Endothelial cell of umbilical vein (primary cell): ENCODE measurements around the gene APP. TPM values are rescaled to one million over a fixed set of nuclear protein-coding genes. Genes with fewer than 3 reads are reported as not detected.

Experiments used
- BruUV-seq: library from RNA; stranded (reverse); fragments of 400-500 nt; replicated peaks from 2 replicates; lab custom pipeline; 2021; lab: Mats Ljungman, UMichigan
- CTCF ChIA-PET: fragments of 300-600, 350-600 bp; sonication (Branson Sonifier 250); formaldehyde crosslinking; loops from one replicate; lab custom pipeline; 2021; ENCODE audit warnings: antibody characterized with exemption, inconsistent platforms; lab: Charles Lee
- POLR2A ChIA-PET: fragments of 300-600, 350-600 bp; sonication (Branson Sonifier 250); formaldehyde crosslinking; loops from one replicate; lab custom pipeline; 2021; ENCODE audit warnings: antibody characterized with exemption, inconsistent platforms; lab: Charles Lee
- DNase-seq: peaks from one replicate; pipeline ENCODE4 v3.0.0-alpha.2; 2011; ENCODE audit warnings: low read depth, low spot score
- FAIRE-seq: peaks from 2 replicates; lab custom pipeline; 2011; peaks lifted over from hg19 to GRCh38; lab: Jason Lieb, UNC
- H2AFZ ChIP-seq: 2 replicates; pipeline ENCODE4 v1.6.0; 2012; ENCODE audit warnings: low read depth, low read length, control low read depth, inconsistent platforms
- H3K27ac ChIP-seq: 2 replicates; pipeline ENCODE4 v1.5.1; 2011; ENCODE audit warnings: low read depth, mild to moderate bottlenecking, control low read depth, low read length, moderate library complexity; ENCODE audit not compliant: insufficient read depth
- H3K27me3 ChIP-seq, 2 experiments: 2 replicates each; pipeline versions ENCODE4 v1.6.0 to v1.6.1; 2011; ENCODE audit warnings: low read length in 2 of 2, mixed read lengths in 1 of 2; ENCODE audit not compliant: control insufficient read depth in 2 of 2, insufficient read depth in 2 of 2
- H3K36me3 ChIP-seq, 2 experiments: 2 replicates in 1 of 2; 3 replicates in 1 of 2; pipeline ENCODE4 v1.5.1; 2011; ENCODE audit warnings: low read length in 2 of 2, mild to moderate bottlenecking in 1 of 2, moderate library complexity in 1 of 2; ENCODE audit not compliant: control insufficient read depth in 2 of 2, insufficient read depth in 2 of 2; ENCODE audit errors: extremely low read depth in 1 of 2
- H3K4me1 ChIP-seq: 3 replicates; pipeline ENCODE4 v1.5.1; 2011; ENCODE audit warnings: mild to moderate bottlenecking, low read length; ENCODE audit not compliant: control insufficient read depth, insufficient read depth; ENCODE audit errors: extremely low read depth
- H3K4me2 ChIP-seq: 2 replicates; pipeline ENCODE4 v1.6.1; 2011; ENCODE audit warnings: low read length, control low read depth, mixed read lengths; ENCODE audit not compliant: insufficient read depth
- H3K4me3 ChIP-seq, 3 experiments: fragments of 200-600 bp in 1 of 3; sonication (generic), shearing (Covaris generic) in 1 of 3; replicated peaks in 1 of 3; 2 replicates each; pipeline ENCODE4 v1.5.1; 2011 to 2016; ENCODE audit warnings: control low read depth in 3 of 3, low read length in 3 of 3, mild to moderate bottlenecking in 2 of 3, inconsistent platforms in 1 of 3, low read depth in 1 of 3, moderate library complexity in 1 of 3; ENCODE audit not compliant: insufficient read depth in 1 of 3
- H3K79me2 ChIP-seq: 2 replicates; pipeline ENCODE4 v1.6.0; 2012; ENCODE audit warnings: low read length, inconsistent platforms; ENCODE audit not compliant: control insufficient read depth, insufficient read depth
- H3K9ac ChIP-seq: replicated peaks from 2 replicates; pipeline ENCODE3; 2011; ENCODE audit warnings: low read length, control low read depth; ENCODE audit not compliant: insufficient read depth; ENCODE audit errors: extremely low read depth
- H3K9me1 ChIP-seq: replicated peaks from 3 replicates; pipeline ENCODE4 v1.6.0; 2011; ENCODE audit warnings: mild to moderate bottlenecking, low read length; ENCODE audit not compliant: control insufficient read depth, insufficient read depth; ENCODE audit errors: extremely low read depth
- H3K9me3 ChIP-seq: replicated peaks from 2 replicates; pipeline ENCODE4 v1.5.1; 2012; ENCODE audit warnings: low read length, inconsistent platforms; ENCODE audit not compliant: control insufficient read depth, insufficient read depth
- H4K20me1 ChIP-seq: replicated peaks from 2 replicates; pipeline ENCODE3; 2011; ENCODE audit warnings: mild to moderate bottlenecking, low read length; ENCODE audit not compliant: control insufficient read depth, insufficient read depth; ENCODE audit errors: extremely low read depth
- EZH2 ChIP-seq: IDR thresholded peaks from 2 replicates; pipeline ENCODE4 v1.6.1; 2012; ENCODE audit warnings: borderline replicate concordance, low read depth, mild to moderate bottlenecking, moderate library complexity, low read length, inconsistent platforms; ENCODE audit not compliant: severe bottlenecking
- FOS ChIP-seq: IDR thresholded peaks from 2 replicates; pipeline ENCODE4 v1.6.1; 2011; ENCODE audit warnings: mild to moderate bottlenecking, low read length, moderate library complexity, borderline replicate concordance; ENCODE audit not compliant: insufficient read depth
- GATA2 ChIP-seq: IDR thresholded peaks from 2 replicates; pipeline ENCODE4 v1.7.0; 2011; ENCODE audit warnings: low read depth, mild to moderate bottlenecking, moderate library complexity, mixed read lengths, low read length; ENCODE audit not compliant: insufficient read length, insufficient read depth
- JUN ChIP-seq: IDR thresholded peaks from 2 replicates; pipeline ENCODE4 v1.6.1; 2011; ENCODE audit warnings: borderline replicate concordance, low read depth; ENCODE audit not compliant: insufficient read length, insufficient read depth
- MYC ChIP-seq: IDR thresholded peaks from one replicate; pipeline ENCODE4 v1.6.1; 2011; ENCODE audit warnings: mild to moderate bottlenecking, low read depth, low read length
- POLR2A ChIP-seq: IDR thresholded peaks from 2 replicates; pipeline ENCODE4 v1.6.1; 2012; ENCODE audit warnings: low read depth, mild to moderate bottlenecking, control low read depth, low read length
- POLR2AphosphoS5 ChIP-seq: IDR thresholded peaks from 2 replicates; pipeline ENCODE4 v1.6.1; 2012; ENCODE audit warnings: low read depth, mild to moderate bottlenecking, control low read depth, low read length, moderate library complexity; ENCODE audit not compliant: insufficient read depth
- dilution Hi-C: fragments of 300-500 bp; cut with MboI; formaldehyde crosslinking; loops from one replicate; pipeline ENCODE4 v1.15.0; 2019; ENCODE audit warnings: low sequenced_read_pairs; ENCODE audit not compliant: extremely low pct_ligation_motif_present
- intact Hi-C: fragments of 100-400 bp; cut with micrococcal nuclease; formaldehyde crosslinking; loops from one replicate; pipeline ENCODE4 v1.10.0; 2022
- polyA plus RNA-seq, 4 experiments: library from polyadenylated mRNA; depleted of rRNA in 3 of 4; stranded (reverse) in 3 of 4; unstranded in 1 of 4; fragments of >200 nt; gene quantifications; 2 replicates each; pipeline versions ENCODE4 v1.2.1 to v1.2.3, GENCODE V29; 2011 to 2012; ENCODE audit warnings: missing spikeins in 1 of 4
- total RNA-seq: library from RNA; stranded (reverse); gene quantifications from 2 replicates; pipeline ENCODE4 v1.2.3, GENCODE V29; 2021
- TF ChIP-seq, protein P1 (sequence below): IDR thresholded peaks from 2 replicates; pipeline ENCODE4 v1.6.1; 2011; ENCODE audit not compliant: insufficient read depth, insufficient read length
- TF ChIP-seq, protein P2 (sequence below), 2 donors: IDR thresholded peaks; 1 replicate in 1 of 2; 2 replicates in 1 of 2; pipeline ENCODE4 v1.5.1; 2011; ENCODE audit warnings: low read length in 2 of 2, mild to moderate bottlenecking in 2 of 2, moderate library complexity in 2 of 2, control low read depth in 1 of 2, inconsistent platforms in 1 of 2, low read depth in 1 of 2; ENCODE audit not compliant: insufficient read depth in 1 of 2; ENCODE audit errors: extremely low read depth in 1 of 2

The APP gene
- total and polyA plus RNA-seq, 2 donors (not counting 3 experiments of a cell fraction or from before 2014, with no cell fraction given) = 914 to 928 TPM

DNA sequence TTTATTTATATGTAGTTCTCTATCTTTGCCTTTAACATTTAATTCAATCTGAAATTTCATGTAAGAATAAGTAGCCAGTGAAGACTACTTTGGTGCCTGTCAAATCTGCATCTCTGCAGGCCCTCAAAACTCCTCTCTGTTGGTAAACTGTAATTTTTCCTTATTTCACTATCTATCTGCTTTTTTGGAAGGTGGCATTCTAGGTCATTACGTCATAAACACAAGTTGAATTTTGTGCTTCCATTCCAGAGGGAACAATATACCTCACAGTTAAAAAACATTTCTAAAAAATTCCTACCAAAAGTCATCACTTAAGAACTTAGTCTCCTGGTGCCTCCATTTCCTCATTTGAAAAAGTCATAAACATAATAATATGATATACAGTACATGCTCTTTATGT, 259.8 kb downstream of the APP start:
- FAIRE-seq = no peak

More for the DNA sequence above, 259.8 kb downstream of the APP start:
- peaks cover 0 to 4% of the 10 kb centered on the region in 2 experiments for H3K36me3 ChIP-seq
- H3K4me3 ChIP-seq = no peak overlapping the region
- dilution Hi-C loops = no loop called here
- peaks cover 35% of the 10 kb centered on the region for H3K4me1 ChIP-seq
- no peaks in the 10 kb centered on the region for H3K9me1 ChIP-seq
- intact Hi-C loops = no loop called here
- no peak overlapping the region for H2AFZ ChIP-seq
- no peak for TF ChIP-seq MYC
- no peak for TF ChIP-seq FOS
- TF ChIP-seq JUN = no peak
- no peak for TF ChIP-seq GATA2
- TF ChIP-seq, protein P1, sequence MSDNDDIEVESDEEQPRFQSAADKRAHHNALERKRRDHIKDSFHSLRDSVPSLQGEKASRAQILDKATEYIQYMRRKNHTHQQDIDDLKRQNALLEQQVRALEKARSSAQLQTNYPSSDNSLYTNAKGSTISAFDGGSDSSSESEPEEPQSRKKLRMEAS = no peak
- TF ChIP-seq EZH2 = no peak
- TF ChIP-seq POLR2AphosphoS5 = no peak
- TF ChIP-seq, protein P2, sequence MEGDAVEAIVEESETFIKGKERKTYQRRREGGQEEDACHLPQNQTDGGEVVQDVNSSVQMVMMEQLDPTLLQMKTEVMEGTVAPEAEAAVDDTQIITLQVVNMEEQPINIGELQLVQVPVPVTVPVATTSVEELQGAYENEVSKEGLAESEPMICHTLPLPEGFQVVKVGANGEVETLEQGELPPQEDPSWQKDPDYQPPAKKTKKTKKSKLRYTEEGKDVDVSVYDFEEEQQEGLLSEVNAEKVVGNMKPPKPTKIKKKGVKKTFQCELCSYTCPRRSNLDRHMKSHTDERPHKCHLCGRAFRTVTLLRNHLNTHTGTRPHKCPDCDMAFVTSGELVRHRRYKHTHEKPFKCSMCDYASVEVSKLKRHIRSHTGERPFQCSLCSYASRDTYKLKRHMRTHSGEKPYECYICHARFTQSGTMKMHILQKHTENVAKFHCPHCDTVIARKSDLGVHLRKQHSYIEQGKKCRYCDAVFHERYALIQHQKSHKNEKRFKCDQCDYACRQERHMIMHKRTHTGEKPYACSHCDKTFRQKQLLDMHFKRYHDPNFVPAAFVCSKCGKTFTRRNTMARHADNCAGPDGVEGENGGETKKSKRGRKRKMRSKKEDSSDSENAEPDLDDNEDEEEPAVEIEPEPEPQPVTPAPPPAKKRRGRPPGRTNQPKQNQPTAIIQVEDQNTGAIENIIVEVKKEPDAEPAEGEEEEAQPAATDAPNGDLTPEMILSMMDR (IDR thresholded peaks at IDR 0.05; ENCODE audit: extremely low read depth in 1 of 2, insufficient read depth in 1 of 2, low read depth in 1 of 2, low read length in 2 of 2) = no peak
- TF ChIP-seq POLR2A = no peak
- no peak overlapping the region for H3K9ac ChIP-seq
- TSS peak; percentile 9 for BruUV-seq
- no peak overlapping the region for H3K4me2 ChIP-seq
- no peaks in the 10 kb centered on the region for H4K20me1 ChIP-seq
- no peak for DNase-seq
- H3K79me2 ChIP-seq = peaks cover 23% of the 10 kb centered on the region
- H3K27me3 ChIP-seq = no peaks in the 10 kb centered on the region
- H3K27ac ChIP-seq = no peak overlapping the region
- POLR2A ChIA-PET = no interaction called here
- CTCF ChIA-PET = no interaction called here
- H3K9me3 ChIP-seq = no peaks in the 10 kb centered on the region
